PC-3 (cell line): Measurements from ENCODE around the gene TFRC.

Source experiments
- EZH2 ChIP-seq: fragments of 300-600 bp; sonication (generic); IDR thresholded peaks from one replicate; pipeline ENCODE4 v1.6.1; 2017; ENCODE audit warnings: antibody characterized with exemption, mild to moderate bottlenecking, low read length; ENCODE audit not compliant: unreplicated experiment
- TF ChIP-seq, protein P1 (sequence below): fragments of 300-600 bp; sonication (generic); conservative IDR thresholded peaks from 2 replicates; pipeline ENCODE4 v1.5.1; 2017; ENCODE audit warnings: antibody characterized with exemption, low read depth, mild to moderate bottlenecking, low read length

DNA sequence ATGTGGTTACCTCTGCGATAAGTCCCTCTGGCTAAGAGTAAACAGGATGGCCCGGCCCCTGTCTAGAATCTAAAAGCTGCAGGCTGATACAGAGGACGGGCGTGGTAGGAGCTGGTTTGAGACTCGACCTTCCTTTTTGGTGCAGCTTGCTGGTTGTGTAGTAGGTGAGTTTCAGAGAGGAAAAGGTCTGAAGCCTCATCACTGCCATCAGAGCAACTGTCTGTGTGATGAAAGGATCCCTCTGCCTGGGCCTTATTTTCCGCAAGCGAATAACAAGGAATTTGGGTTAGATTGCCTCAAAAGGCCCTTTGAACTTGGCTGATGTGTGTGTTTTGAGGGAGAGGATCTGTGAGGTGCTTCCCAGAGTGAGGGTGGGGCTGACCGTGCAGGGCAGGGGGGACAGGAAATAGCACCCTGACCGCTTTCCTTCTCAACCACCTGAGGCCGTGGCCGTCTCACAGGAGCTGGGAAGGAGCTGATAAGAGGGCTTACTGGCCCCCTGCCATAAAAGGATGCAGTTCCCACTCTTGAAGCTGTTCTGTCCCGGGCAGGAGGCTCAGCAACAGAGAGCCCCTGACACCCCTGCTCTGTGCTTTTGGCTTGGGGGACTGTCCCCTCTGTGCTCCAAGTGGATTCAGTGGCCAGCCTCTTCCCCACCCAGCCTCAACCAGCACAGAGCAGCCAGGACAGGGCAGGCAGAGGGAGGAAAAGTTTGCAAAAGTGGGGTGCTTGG, 45.6 kb upstream of the TFRC start:
- TF ChIP-seq, protein P1, sequence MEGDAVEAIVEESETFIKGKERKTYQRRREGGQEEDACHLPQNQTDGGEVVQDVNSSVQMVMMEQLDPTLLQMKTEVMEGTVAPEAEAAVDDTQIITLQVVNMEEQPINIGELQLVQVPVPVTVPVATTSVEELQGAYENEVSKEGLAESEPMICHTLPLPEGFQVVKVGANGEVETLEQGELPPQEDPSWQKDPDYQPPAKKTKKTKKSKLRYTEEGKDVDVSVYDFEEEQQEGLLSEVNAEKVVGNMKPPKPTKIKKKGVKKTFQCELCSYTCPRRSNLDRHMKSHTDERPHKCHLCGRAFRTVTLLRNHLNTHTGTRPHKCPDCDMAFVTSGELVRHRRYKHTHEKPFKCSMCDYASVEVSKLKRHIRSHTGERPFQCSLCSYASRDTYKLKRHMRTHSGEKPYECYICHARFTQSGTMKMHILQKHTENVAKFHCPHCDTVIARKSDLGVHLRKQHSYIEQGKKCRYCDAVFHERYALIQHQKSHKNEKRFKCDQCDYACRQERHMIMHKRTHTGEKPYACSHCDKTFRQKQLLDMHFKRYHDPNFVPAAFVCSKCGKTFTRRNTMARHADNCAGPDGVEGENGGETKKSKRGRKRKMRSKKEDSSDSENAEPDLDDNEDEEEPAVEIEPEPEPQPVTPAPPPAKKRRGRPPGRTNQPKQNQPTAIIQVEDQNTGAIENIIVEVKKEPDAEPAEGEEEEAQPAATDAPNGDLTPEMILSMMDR, result no peak
- TF ChIP-seq EZH2, result no peak
